Measurements from ENCODE around the gene SEMA3B. TPM values are rescaled to one million over a fixed set of nuclear protein-coding genes. Genes with fewer than 3 reads are reported as not detected.

Gene SEMA3B
- total RNA-seq, 1 donor from 2014 or later: 34.8 TPM

GRCh38 chr3:50321336-50322114, 52.6 kb downstream of the SEMA3B start:
- peak; percentile 92 for DNase-seq (ENCODE audit: extremely low spot score, unreplicated experiment)
- peak overlapping the region; percentile 95 for H3K27ac Mint-ChIP-seq
- H3K36me3 Mint-ChIP-seq: peaks cover 10% of the 10 kb centered on the region
- peaks cover 32% of the 10 kb centered on the region for H3K4me1 Mint-ChIP-seq (ENCODE audit: unreplicated experiment)
- TF ChIP-seq CTCF (conservative IDR thresholded peaks at IDR 0.05): peak; percentile 79
- H3K4me3 Mint-ChIP-seq: peak overlapping the region; percentile 89
- H3K27me3 Mint-ChIP-seq: no peaks in the 10 kb centered on the region
- no peaks in the 10 kb centered on the region for H3K9me3 Mint-ChIP-seq

DNA sequence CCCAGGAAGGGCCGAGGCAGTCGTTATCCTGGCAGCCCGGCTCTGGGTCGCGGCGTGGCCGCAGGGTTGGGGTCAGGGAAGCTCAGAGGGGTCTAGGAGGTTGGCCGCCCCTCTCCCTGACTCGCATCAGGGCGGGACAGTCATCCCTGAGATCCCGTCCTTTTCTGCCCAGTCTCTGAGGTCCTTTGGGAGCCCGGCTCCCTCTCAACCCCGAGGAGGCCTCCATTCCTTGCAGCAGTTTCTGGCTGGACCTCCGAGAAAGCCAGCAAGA, 53.1 kb downstream of the SEMA3B start:
- no peaks in the 10 kb centered on the region for H3K9me3 Mint-ChIP-seq
- no peak for TF ChIP-seq CTCF (conservative IDR thresholded peaks at IDR 0.05)
- H3K36me3 Mint-ChIP-seq: peaks cover 7% of the 10 kb centered on the region
- no peak overlapping the region for H3K27ac Mint-ChIP-seq
- DNase-seq (ENCODE audit: extremely low spot score, unreplicated experiment): no peak
- no peaks in the 10 kb centered on the region for H3K27me3 Mint-ChIP-seq
- H3K4me1 Mint-ChIP-seq (ENCODE audit: unreplicated experiment): peaks cover 27% of the 10 kb centered on the region
- H3K4me3 Mint-ChIP-seq: peak overlapping the region; percentile 89

- DNase-seq (ENCODE audit: extremely low spot score, unreplicated experiment): no peak
- Mint-ChIP-seq H3K9me3 (no peaks in the 10 kb centered on the region), H3K4me1 (ENCODE audit: unreplicated experiment) (peaks cover 25% of the 10 kb centered on the region), H3K4me3 (peak within 1 kb of the TSS; percentile 89), H3K36me3 (peaks cover 7% of the 10 kb centered on the region), H3K27ac (peak within 1 kb of the TSS; percentile 95), H3K27me3 (no peaks in the 10 kb centered on the region)
- no peak for TF ChIP-seq CTCF (conservative IDR thresholded peaks at IDR 0.05)
Observed at GRCh38 chr3:50322386-50323091, 53.6 kb downstream of the SEMA3B start, which contains the start of gene HYAL2. HYAL2 (minus strand) TSS chr3:50322745; CDS start chr3:50320489, 2,256 bp downstream.

- Mint-ChIP-seq H3K4me3 (peak overlapping the region; percentile 89), H3K4me1 (ENCODE audit: unreplicated experiment) (peaks cover 25% of the 10 kb centered on the region), H3K9me3 (no peaks in the 10 kb centered on the region), H3K36me3 (peaks cover 7% of the 10 kb centered on the region), H3K27ac (peak overlapping the region; percentile 67), H3K27me3 (no peaks in the 10 kb centered on the region)
- DNase-seq (ENCODE audit: extremely low spot score, unreplicated experiment): no peak
- TF ChIP-seq CTCF (conservative IDR thresholded peaks at IDR 0.05): no peak
Observed at GRCh38 chr3:50323092-50323600, 54.2 kb downstream of the SEMA3B start.

GRCh38 chr3:50323614-50324199, 54.8 kb downstream of the SEMA3B start:
- no peaks in the 10 kb centered on the region for H3K27me3 Mint-ChIP-seq
- peak; percentile 29 for TF ChIP-seq CTCF (conservative IDR thresholded peaks at IDR 0.05)
- peak overlapping the region; percentile 67 for H3K27ac Mint-ChIP-seq
- peaks cover 25% of the 10 kb centered on the region for H3K4me1 Mint-ChIP-seq (ENCODE audit: unreplicated experiment)
- H3K9me3 Mint-ChIP-seq: no peaks in the 10 kb centered on the region
- DNase-seq (ENCODE audit: extremely low spot score, unreplicated experiment): no peak
- no peak overlapping the region for H3K4me3 Mint-ChIP-seq
- H3K36me3 Mint-ChIP-seq: peaks cover 4% of the 10 kb centered on the region

Measured in type B pancreatic cell (in vitro differentiated cells).